ENCODE measurements around the gene PRMT7.
A peak's percentile ranks its signal among the peaks of the same experiment; 100 is the strongest.

The PRMT7 gene

GRCh38 chr16:68319185-68319908 is 8.5 kb downstream of the PRMT7 start:
- H3K27me3 Mint-ChIP-seq (ENCODE audit: low read depth, poor library complexity): no peaks in the 10 kb centered on the region
- no peaks in the 10 kb centered on the region for H3K9me3 Mint-ChIP-seq
- DNase-seq: no peak
- H3K4me1 Mint-ChIP-seq: no peaks in the 10 kb centered on the region
- H3K4me3 Mint-ChIP-seq: no peak overlapping the region
- H3K27ac Mint-ChIP-seq: peak overlapping the region; percentile 23
- H3K36me3 Mint-ChIP-seq (ENCODE audit: low read depth): peaks cover 39% of the 10 kb centered on the region
- no peak for TF ChIP-seq CTCF (IDR thresholded peaks at IDR 0.05)

DNA sequence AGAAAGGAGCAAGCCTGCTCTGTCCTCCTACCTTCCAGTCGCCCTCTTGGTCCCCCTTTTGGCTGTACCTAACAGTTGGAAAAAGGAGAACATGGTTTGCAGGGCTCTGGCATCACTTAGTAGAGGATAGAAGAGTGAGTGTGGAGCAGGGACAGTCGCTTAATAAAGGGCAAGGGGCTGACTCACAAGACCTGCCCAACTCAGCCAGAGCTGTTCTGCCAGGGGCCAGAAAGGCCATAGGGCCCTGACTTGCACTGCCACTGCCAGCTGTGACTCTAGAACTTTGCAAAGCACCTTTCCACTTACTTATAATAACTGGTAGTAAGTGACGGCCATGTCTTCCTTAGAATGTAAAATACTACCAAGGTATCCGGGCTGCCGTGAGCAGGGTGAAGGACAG is 13.5 kb downstream of the PRMT7 start:
- H3K36me3 Mint-ChIP-seq (ENCODE audit: low read depth): peaks cover 28% of the 10 kb centered on the region
- H3K4me3 Mint-ChIP-seq: no peak overlapping the region
- no peak overlapping the region for H3K27ac Mint-ChIP-seq
- H3K9me3 Mint-ChIP-seq: no peaks in the 10 kb centered on the region
- TF ChIP-seq CTCF (IDR thresholded peaks at IDR 0.05): no peak
- DNase-seq: no peak
- H3K27me3 Mint-ChIP-seq (ENCODE audit: low read depth, poor library complexity): no peaks in the 10 kb centered on the region
- peaks cover 5% of the 10 kb centered on the region for H3K4me1 Mint-ChIP-seq

GRCh38 chr16:68324780-68325357 is 14.1 kb downstream of the PRMT7 start:
- Mint-ChIP-seq H3K27me3 (ENCODE audit: low read depth, poor library complexity) (no peaks in the 10 kb centered on the region), H3K9me3 (no peaks in the 10 kb centered on the region), H3K36me3 (ENCODE audit: low read depth) (peaks cover 23% of the 10 kb centered on the region), H3K4me1 (peaks cover 5% of the 10 kb centered on the region), H3K4me3 (no peak overlapping the region), H3K27ac (no peak overlapping the region)
- no peak for DNase-seq
- no peak for TF ChIP-seq CTCF (IDR thresholded peaks at IDR 0.05)

DNA sequence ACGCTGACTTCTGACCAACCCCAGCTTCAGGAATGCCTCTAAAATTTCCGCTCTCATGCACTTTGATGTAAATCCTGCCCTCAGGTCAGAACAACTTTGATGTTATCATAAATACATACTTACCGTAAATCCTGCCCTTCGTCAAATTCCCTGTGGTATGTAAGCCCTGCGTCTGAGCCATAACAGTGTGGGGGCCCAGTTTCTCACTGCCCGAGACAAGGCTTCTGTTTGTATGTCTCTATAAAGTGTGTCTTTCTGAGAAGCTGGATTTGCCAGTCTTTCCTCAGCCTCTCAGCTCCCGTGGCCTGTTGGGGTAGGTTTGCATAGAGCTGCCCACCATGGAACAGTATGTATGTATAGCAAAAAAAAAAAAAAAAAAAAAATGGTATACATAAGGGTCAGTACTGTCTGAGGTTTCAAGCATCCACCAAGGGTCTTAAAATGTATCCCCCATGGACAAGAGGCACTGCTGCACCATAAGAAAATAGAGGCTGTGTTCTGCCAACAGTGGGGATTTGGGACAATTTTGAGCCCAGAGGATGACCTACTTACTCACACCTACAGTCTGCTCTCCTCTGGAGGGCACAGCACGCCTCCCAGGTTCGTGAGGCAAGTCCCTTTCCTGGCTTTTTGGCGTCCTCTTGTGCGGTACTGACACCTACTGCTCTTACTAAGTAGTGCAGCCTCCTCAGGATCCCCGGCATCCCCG is 17.5 kb downstream of the PRMT7 start:
- Mint-ChIP-seq H3K27me3 (ENCODE audit: low read depth, poor library complexity) (no peaks in the 10 kb centered on the region), H3K27ac (peak overlapping the region; percentile 74), H3K9me3 (no peaks in the 10 kb centered on the region), H3K4me3 (no peak overlapping the region), H3K36me3 (ENCODE audit: low read depth) (peaks cover 23% of the 10 kb centered on the region), H3K4me1 (peaks cover 5% of the 10 kb centered on the region)
- peak; percentile 86 for TF ChIP-seq CTCF (IDR thresholded peaks at IDR 0.05)
- peak; percentile 75 for DNase-seq

DNA sequence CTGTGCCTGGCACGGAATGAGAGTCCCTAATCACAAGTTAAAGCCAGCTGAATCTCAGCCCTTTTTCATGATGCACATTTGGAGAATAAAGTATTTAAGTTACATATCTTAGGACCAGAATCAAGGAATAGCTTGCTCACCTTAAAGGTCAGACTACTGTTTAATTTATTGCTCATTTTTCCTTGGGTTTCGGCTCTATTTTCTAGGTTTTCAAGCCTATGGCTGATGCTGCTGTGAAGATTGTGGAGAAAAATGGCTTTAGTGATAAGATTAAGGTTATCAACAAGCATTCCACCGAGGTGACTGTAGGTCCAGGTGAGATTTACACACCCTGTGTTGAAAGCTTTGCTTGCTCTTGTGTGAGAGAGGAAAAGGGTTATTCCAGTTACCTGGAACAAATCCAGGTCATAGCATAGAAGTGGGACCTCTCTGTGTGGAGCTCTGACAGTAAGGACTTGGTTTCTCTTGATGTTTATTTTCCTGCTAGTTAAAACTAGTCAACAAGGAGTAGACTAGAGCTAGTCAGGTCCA is 18.1 kb downstream of the PRMT7 start:
- no peak for DNase-seq
- no peaks in the 10 kb centered on the region for H3K9me3 Mint-ChIP-seq
- H3K27ac Mint-ChIP-seq: no peak overlapping the region
- TF ChIP-seq CTCF (IDR thresholded peaks at IDR 0.05): no peak
- H3K27me3 Mint-ChIP-seq (ENCODE audit: low read depth, poor library complexity): no peaks in the 10 kb centered on the region
- H3K4me1 Mint-ChIP-seq: peaks cover 5% of the 10 kb centered on the region
- peaks cover 25% of the 10 kb centered on the region for H3K36me3 Mint-ChIP-seq (ENCODE audit: low read depth)
- no peak overlapping the region for H3K4me3 Mint-ChIP-seq

Data from nephron progenitor cell (in vitro differentiated cells).